Body of pancreas (tissue), 4 donors: ENCODE measurements around the gene KRT10. TPM values are rescaled to one million over a fixed set of nuclear protein-coding genes. Genes with fewer than 3 reads are reported as not detected.

Experiments
- ATAC-seq: fragments of 150-250 bp; one replicate; pipeline ENCODE4 v1.9.1; 2016
- DNase-seq, 4 donors: peaks; one replicate each; pipeline ENCODE4 v3.0.0-alpha.2; 2019
- H3K27ac ChIP-seq, 4 donors: fragments of 200-600 bp; sonication (generic); 1 replicate in 3 of 4; 2 replicates in 1 of 4; pipeline versions ENCODE4 v1.5.1 to v1.6.1; 2016 to 2019; ENCODE audit warnings: mild to moderate bottlenecking in 1 of 4, mixed read lengths in 1 of 4, moderate library complexity in 1 of 4
- H3K27me3 ChIP-seq, 2 donors: fragments of 200-600 bp; sonication (generic); one replicate each; pipeline ENCODE4 v1.6.0; 2016; ENCODE audit warnings: mild to moderate bottlenecking in 1 of 2
- H3K36me3 ChIP-seq, 2 donors: fragments of 200-600 bp; sonication (generic); replicated peaks in 1 of 2; 2 replicates each; pipeline ENCODE4 v1.5.1; 2016; ENCODE audit warnings: low read depth in 2 of 2; ENCODE audit not compliant: insufficient read depth in 1 of 2
- H3K4me1 ChIP-seq: fragments of 200-600 bp; sonication (generic); one replicate; pipeline ENCODE4 v1.6.0; 2016
- H3K4me3 ChIP-seq, 2 donors: fragments of 200-600 bp; sonication (generic); 1 replicate in 1 of 2; 2 replicates in 1 of 2; pipeline ENCODE4 v1.5.1; 2016 to 2019
- H3K9me3 ChIP-seq, 3 donors: fragments of 200-600 bp; sonication (generic); 1 replicate in 2 of 3; 2 replicates in 1 of 3; pipeline ENCODE4 v1.5.1; 2016
- POLR2A ChIP-seq, 3 donors: fragments of 450-650 bp; IDR thresholded peaks; one replicate each; pipeline ENCODE4 v1.6.1; 2016; ENCODE audit warnings: antibody characterized with exemption in 3 of 3, mild to moderate bottlenecking in 2 of 3
- WGBS, 2 donors: methylation state at CpG; one replicate each; pipeline ENCODE4 v1.1.5; 2017; 5-methylcytosine and 5-hydroxymethylcytosine counted together
- intact Hi-C: fragments of 100-400 bp; cut with DNase I; formaldehyde crosslinking; loops from one replicate; pipeline ENCODE4 v1.15.1; 2023
- total RNA-seq, 2 donors: library from RNA; depleted of rRNA; stranded (reverse); fragments of >200 nt; gene quantifications; one replicate each; pipeline ENCODE4 v1.1.0, GENCODE V29; 2016
- TF ChIP-seq, protein P1 (sequence below), 7 experiments: fragments of 450-650 bp in 4 of 7; fragments of 200-600 bp in 3 of 7; sonication (generic) in 3 of 7; IDR thresholded peaks; one replicate each; pipeline ENCODE4 v1.5.1; 2016 to 2019; ENCODE audit warnings: antibody characterized with exemption in 7 of 7

The KRT10 gene
- total RNA-seq, 2 donors from 2014 or later: 3.3 to 8.0 TPM

DNA sequence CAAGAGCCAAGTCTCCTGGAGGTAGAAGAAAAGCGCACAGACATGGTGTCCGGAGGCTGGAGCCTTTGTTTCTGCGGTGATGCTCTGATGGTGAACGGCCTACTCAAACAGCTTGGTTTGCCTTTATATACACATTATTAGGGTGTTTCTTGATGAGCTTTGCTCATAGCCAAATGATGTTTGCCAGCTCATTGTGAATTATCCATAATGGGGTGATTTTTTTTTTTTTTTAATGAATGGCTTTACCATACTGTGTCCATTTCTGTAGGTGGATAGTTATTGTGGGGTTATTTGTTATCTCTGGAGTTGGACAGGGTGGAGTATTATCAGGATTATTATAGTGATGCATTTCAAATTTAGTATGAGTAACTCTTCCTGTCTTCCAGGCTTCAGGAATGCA is 40.0 kb downstream of the KRT10 start, which contains the start of gene KRT27:
KRT27 (minus strand) TSS at position 101 of the 400 bp plus-strand sequence; CDS start at position 44, 57 bp downstream.
- Histone ChIP-seq H3K9me3 (no peaks in the 10 kb centered on the region), H3K27me3 (peaks cover 0 to 5% of the 10 kb centered on the region in 2 donors), H3K27ac (no peak within 1 kb of the TSS), H3K4me1 (no peaks in the 10 kb centered on the region), H3K4me3 (no peak within 1 kb of the TSS), H3K36me3 (no peaks in the 10 kb centered on the region)
- intact Hi-C loops: no loop called here
- ATAC-seq (no peak), DNase-seq (no peak)
- WGBS, 2 donors: 81 to 85% methylated on average over 4 of the region's 4 CpGs
- TF ChIP-seq POLR2A (IDR thresholded peaks at IDR 0.05): no peak
- TF ChIP-seq, protein P1, sequence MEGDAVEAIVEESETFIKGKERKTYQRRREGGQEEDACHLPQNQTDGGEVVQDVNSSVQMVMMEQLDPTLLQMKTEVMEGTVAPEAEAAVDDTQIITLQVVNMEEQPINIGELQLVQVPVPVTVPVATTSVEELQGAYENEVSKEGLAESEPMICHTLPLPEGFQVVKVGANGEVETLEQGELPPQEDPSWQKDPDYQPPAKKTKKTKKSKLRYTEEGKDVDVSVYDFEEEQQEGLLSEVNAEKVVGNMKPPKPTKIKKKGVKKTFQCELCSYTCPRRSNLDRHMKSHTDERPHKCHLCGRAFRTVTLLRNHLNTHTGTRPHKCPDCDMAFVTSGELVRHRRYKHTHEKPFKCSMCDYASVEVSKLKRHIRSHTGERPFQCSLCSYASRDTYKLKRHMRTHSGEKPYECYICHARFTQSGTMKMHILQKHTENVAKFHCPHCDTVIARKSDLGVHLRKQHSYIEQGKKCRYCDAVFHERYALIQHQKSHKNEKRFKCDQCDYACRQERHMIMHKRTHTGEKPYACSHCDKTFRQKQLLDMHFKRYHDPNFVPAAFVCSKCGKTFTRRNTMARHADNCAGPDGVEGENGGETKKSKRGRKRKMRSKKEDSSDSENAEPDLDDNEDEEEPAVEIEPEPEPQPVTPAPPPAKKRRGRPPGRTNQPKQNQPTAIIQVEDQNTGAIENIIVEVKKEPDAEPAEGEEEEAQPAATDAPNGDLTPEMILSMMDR (IDR thresholded peaks at IDR 0.05): no peak

DNA sequence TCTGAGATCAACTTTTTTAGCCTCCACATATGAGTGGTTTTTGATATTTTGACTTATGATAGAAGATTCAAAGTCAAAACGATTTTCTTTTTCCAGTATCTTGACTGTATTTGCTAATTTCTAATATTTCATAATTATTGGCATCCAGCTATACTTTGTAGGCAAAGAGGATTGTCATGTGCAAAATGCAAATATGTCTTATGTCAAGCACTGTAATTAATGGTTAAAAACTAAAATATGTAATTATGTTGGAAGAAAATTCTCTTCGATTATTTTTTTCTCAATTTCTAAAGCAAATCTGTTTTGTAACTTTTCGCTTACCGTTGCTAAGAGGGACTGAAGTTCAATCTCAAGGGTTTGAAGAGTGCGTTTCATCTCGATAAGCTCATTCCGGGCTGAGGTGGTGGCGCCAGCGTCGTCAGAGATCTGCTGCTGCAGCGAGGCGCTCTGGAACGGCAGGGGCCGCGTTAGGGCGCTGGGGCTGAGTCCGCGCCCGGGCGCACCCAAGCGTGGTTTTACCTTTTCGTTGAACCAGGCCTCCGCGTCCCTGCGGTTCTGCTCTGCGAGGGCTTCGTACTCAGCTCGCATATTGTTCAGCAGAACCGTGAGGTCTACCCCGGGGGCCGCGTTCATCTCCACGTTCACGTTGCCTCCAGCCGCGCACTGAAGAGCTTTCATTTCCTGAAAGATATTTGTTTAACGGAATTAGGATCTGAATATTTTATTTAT is 43.1 kb downstream of the KRT10 start:
- Histone ChIP-seq H3K4me3 (no peak overlapping the region), H3K36me3 (no peaks in the 10 kb centered on the region), H3K27me3 (peaks cover 0 to 7% of the 10 kb centered on the region in 2 donors), H3K9me3 (no peaks in the 10 kb centered on the region), H3K27ac (no peak overlapping the region), H3K4me1 (no peaks in the 10 kb centered on the region)
- intact Hi-C loops: no loop called here
- DNase-seq (peak in 1 of 4 donors; percentile 22), ATAC-seq (no peak)
- 19 to 33% methylated on average over 28 to 37 of the region's 37 CpGs for WGBS, 2 donors
- TF ChIP-seq POLR2A (IDR thresholded peaks at IDR 0.05): no peak
- TF ChIP-seq, protein P1 (IDR thresholded peaks at IDR 0.05): no peak

DNA sequence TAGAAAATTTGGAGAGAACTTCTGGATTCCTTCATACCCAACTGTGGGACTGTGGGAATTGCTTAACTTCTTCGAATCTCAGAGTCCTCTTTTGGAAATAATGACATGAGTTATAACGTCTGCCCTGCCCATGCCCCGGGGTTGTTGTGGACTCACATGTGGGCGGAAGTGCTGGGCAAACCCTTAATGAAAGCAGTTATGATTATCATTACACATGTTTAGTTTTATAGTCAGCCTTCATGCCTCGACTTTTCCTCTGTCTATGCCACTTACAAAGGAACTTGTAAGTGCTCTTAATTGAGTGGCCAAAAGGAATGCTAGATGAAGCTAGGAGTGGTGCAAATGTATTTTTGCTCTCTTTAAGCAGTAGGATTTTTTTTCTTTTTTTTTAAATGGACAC is 44.0 kb downstream of the KRT10 start:
- intact Hi-C loops: no loop called here
- no peak for TF ChIP-seq POLR2A (IDR thresholded peaks at IDR 0.05)
- TF ChIP-seq, protein P1 (IDR thresholded peaks at IDR 0.05): no peak
- Histone ChIP-seq H3K36me3 (no peaks in the 10 kb centered on the region), H3K27ac (no peak overlapping the region), H3K4me3 (no peak overlapping the region), H3K9me3 (no peaks in the 10 kb centered on the region), H3K4me1 (no peaks in the 10 kb centered on the region), H3K27me3 (peaks cover 0 to 7% of the 10 kb centered on the region in 2 donors)
- DNase-seq: no peak
- WGBS, 2 donors: 57 to 64% methylated on average over 5 of the region's 5 CpGs
- no peak for ATAC-seq

DNA sequence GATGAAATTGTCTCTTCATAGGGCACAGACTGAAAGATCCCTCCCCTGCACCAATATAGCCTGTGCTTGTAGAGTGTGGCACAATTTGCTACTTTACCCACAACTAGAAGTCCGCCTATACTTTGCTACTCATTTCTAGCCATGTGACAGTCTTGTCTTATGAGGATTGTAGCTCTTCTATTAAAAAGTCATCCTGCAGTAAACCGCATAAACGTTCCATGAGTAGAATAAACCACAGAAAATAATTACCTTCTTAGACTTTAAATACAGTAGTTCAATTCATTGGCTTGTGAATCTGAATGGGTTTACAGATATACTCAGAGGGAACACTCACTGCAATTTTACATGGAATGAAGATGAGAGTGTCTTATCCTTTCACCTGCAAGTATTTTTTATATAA is 44.4 kb downstream of the KRT10 start:
- Histone ChIP-seq H3K27ac (no peak overlapping the region), H3K36me3 (no peaks in the 10 kb centered on the region), H3K4me1 (no peaks in the 10 kb centered on the region), H3K4me3 (no peak overlapping the region), H3K27me3 (peaks cover 0 to 7% of the 10 kb centered on the region in 2 donors), H3K9me3 (no peaks in the 10 kb centered on the region)
- 72 to 76% methylated on average over 3 of the region's 3 CpGs for WGBS, 2 donors
- no peak for DNase-seq
- no peak for ATAC-seq
- intact Hi-C loops: no loop called here
- TF ChIP-seq, protein P1 (IDR thresholded peaks at IDR 0.05): no peak
- no peak for TF ChIP-seq POLR2A (IDR thresholded peaks at IDR 0.05)

DNA sequence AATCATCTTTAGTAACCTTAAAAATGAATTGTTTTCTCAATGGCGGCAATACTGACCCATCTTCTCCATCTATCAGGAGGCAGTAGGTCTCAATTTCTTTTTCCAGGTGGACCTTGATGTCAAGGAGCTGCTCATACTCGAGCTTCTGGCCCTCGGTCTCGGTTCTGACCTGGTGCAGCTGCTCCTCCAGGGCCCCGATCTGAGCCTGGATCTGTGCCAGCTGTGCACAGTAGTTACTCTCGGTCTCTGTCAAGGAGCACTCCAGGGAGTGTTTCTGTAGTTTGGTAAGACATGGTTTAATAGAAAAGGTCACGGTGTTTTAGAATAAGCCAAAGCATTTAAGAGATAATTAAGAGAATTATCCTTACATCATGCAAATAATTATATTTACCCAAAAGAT is 45.0 kb downstream of the KRT10 start:
- intact Hi-C loops: no loop called here
- Histone ChIP-seq H3K4me1 (no peaks in the 10 kb centered on the region), H3K9me3 (no peaks in the 10 kb centered on the region), H3K4me3 (no peak overlapping the region), H3K27ac (no peak overlapping the region), H3K36me3 (no peaks in the 10 kb centered on the region), H3K27me3 (peaks cover 0 to 7% of the 10 kb centered on the region in 2 donors)
- no peak for TF ChIP-seq POLR2A (IDR thresholded peaks at IDR 0.05)
- TF ChIP-seq, protein P1 (IDR thresholded peaks at IDR 0.05): no peak
- ATAC-seq (no peak), DNase-seq (no peak)
- WGBS, 2 donors: 73 to 74% methylated on average over 7 of the region's 7 CpGs
